Measurements from ENCODE around the gene MAPK9. TPM values are rescaled to one million over a fixed set of nuclear protein-coding genes. Genes with fewer than 3 reads are reported as not detected.

Gene MAPK9
- 26.3 and 30.5 TPM in 2 replicates for total RNA-seq

GRCh38 chr5:180291943-180292831, at the start of gene MAPK9:
Gene MAPK9, minus strand, starts transcription at chr5:180292083. Its CDS starts 11,522 bp downstream, at chr5:180280561.

GRCh38 chr5:180209137-180209581, 82.7 kb downstream of the MAPK9 start, which contains the start of gene RASGEF1C:
Gene RASGEF1C, minus strand, starts transcription at chr5:180209211. Its CDS starts 71,159 bp downstream, at chr5:180138052.

Other genes starting within 250 kb of the MAPK9 start
- gene RNF130, start 220.3 kb downstream of the MAPK9 start, total RNA-seq = 20.7 and 27.6 TPM in 2 replicates
- gene RASGEF1C, start 82.9 kb downstream of the MAPK9 start, total RNA-seq = not detected in 2 replicates
- 12.3 and 20.1 TPM in 2 replicates for gene GFPT2, start 61.3 kb upstream of the MAPK9 start, total RNA-seq
- 16.2 and 16.4 TPM in 2 replicates for gene CNOT6, start 202.3 kb upstream of the MAPK9 start, total RNA-seq

Data from epithelial cell of umbilical artery (primary cell).